Measurements from ENCODE around the gene LMNA. TPM values are rescaled to one million over a fixed set of nuclear protein-coding genes. Genes with fewer than 3 reads are reported as not detected.

Gene LMNA
- total RNA-seq, 1 experiment from 2014 or later: 51.0 TPM

Other genes starting within 250 kb of the LMNA start
- gene RIT1, start 203.4 kb upstream of the LMNA start, total RNA-seq (2021): 26.4 and 27.4 TPM in 2 replicates
- gene KHDC4, start 180.3 kb upstream of the LMNA start, total RNA-seq (2021): 57.6 and 57.7 TPM in 2 replicates
- not detected in 2 replicates for gene RXFP4, start 173.1 kb upstream of the LMNA start, total RNA-seq (2021)
- 103 and 111 TPM in 2 replicates for gene ARHGEF2, start 136.2 kb upstream of the LMNA start, total RNA-seq (2021)
- 170 and 172 TPM in 2 replicates for gene SSR2, start 93.8 kb upstream of the LMNA start, total RNA-seq (2021)
- 45.6 and 49.4 TPM in 2 replicates for gene UBQLN4, start 60.9 kb upstream of the LMNA start, total RNA-seq (2021)
- 50.6 and 55.0 TPM in 2 replicates for gene LAMTOR2, start 59.9 kb upstream of the LMNA start, total RNA-seq (2021)
- gene RAB25, start 53.6 kb upstream of the LMNA start, total RNA-seq (2021): 42.8 and 43.1 TPM in 2 replicates
- 64.6 and 68.0 TPM in 2 replicates for gene MEX3A, start 32.2 kb upstream of the LMNA start, total RNA-seq (2021)
- 11.1 and 11.8 TPM in 2 replicates for gene SEMA4A, start 38.9 kb downstream of the LMNA start, total RNA-seq (2021)
- gene SLC25A44, start 79.4 kb downstream of the LMNA start, total RNA-seq (2021): 40.2 and 47.4 TPM in 2 replicates
- gene PMF1, start 98.3 kb downstream of the LMNA start, total RNA-seq (2021): 136 and 143 TPM in 2 replicates
- gene BGLAP, start 127.5 kb downstream of the LMNA start, total RNA-seq (2021): 2.4 and 3.0 TPM in 2 replicates
- 14.6 and 15.8 TPM in 2 replicates for gene PAQR6, start 133.3 kb downstream of the LMNA start, total RNA-seq (2021)
- gene SMG5, start 168.1 kb downstream of the LMNA start, total RNA-seq (2021): 100 and 103 TPM in 2 replicates
- gene TMEM79, start 169.6 kb downstream of the LMNA start, total RNA-seq (2021): 2.1 and 2.6 TPM in 2 replicates
- 49.2 and 49.4 TPM in 2 replicates for gene GLMP, start 181.0 kb downstream of the LMNA start, total RNA-seq (2021)
- gene VHLL, start 184.6 kb downstream of the LMNA start, total RNA-seq (2021): not detected in 2 replicates
- 515 and 524 TPM in 2 replicates for gene CCT3, start 223.6 kb downstream of the LMNA start, total RNA-seq (2021)
- 2.3 and 2.4 TPM in 2 replicates for gene TSACC, start 223.8 kb downstream of the LMNA start, total RNA-seq (2021)

Data from H9 (cell line).